ENCODE data around the gene UBE2L6. TPM values are rescaled to one million over a fixed set of nuclear protein-coding genes. Genes with fewer than 3 reads are reported as not detected.

The UBE2L6 gene
- total and polyA plus RNA-seq, 11 donors, result 10.2 to 175 (median 14.5) TPM

- Histone ChIP-seq H3K27ac (no peak overlapping the region), H3K4me1 (peaks cover 0 to 6% (median 0%) of the 10 kb centered on the region in 12 donors), H3K27me3 (no peaks in the 10 kb centered on the region), H3K9me3 (no peaks in the 10 kb centered on the region), H3K4me3 (no peak overlapping the region), H3K36me3 (peaks cover 0 to 25% (median 0%) of the 10 kb centered on the region in 9 donors)
- intact Hi-C loops (cut with DNase I), result no loop called here
- ATAC-seq (no peak), DNase-seq (no peak)
- 70 to 87% (median 78%) methylated on average over 1 of the region's 1 CpG for WGBS, 4 donors
- TF ChIP-seq POLR2A (IDR thresholded peaks at IDR 0.05) (no peak), CTCF (IDR thresholded peaks at IDR 0.05) (no peak)
Observed at GRCh38 chr11:57506522-57506921, 61.0 kb downstream of the UBE2L6 start.

GRCh38 chr11:57504511-57504910 is 63.0 kb downstream of the UBE2L6 start:
- Histone ChIP-seq H3K4me1 (peaks cover 0 to 23% (median 10%) of the 10 kb centered on the region in 12 donors), H3K9me3 (no peaks in the 10 kb centered on the region), H3K4me3 (no peak overlapping the region), H3K36me3 (peaks cover 0 to 25% (median 0%) of the 10 kb centered on the region in 9 donors), H3K27ac (no peak overlapping the region), H3K27me3 (no peaks in the 10 kb centered on the region)
- intact Hi-C loops (cut with DNase I), result no loop called here
- TF ChIP-seq CTCF (IDR thresholded peaks at IDR 0.05) (no peak), POLR2A (IDR thresholded peaks at IDR 0.05) (no peak)
- DNase-seq (no peak), ATAC-seq (no peak)
- 75 to 93% (median 89%) methylated on average over 4 of the region's 4 CpGs for WGBS, 4 donors

- no peak for TF ChIP-seq CTCF (IDR thresholded peaks at IDR 0.05)
- no peak for TF ChIP-seq POLR2A (IDR thresholded peaks at IDR 0.05)
- no peak overlapping the region for H3K27ac ChIP-seq
Observed at GRCh38 chr11:57502870-57503269, 64.6 kb downstream of the UBE2L6 start.

GRCh38 chr11:57502376-57502775 is 65.1 kb downstream of the UBE2L6 start:
- H3K36me3 ChIP-seq, result peaks cover 0 to 29% (median 0%) of the 10 kb centered on the region in 9 donors
- intact Hi-C loops (cut with DNase I), result no loop called here
- TF ChIP-seq CTCF (IDR thresholded peaks at IDR 0.05), result no peak
- no peak for TF ChIP-seq POLR2A (IDR thresholded peaks at IDR 0.05)
- WGBS, 4 donors, result 93 to 98% (median 96%) methylated on average over 3 of the region's 3 CpGs
- DNase-seq (no peak), ATAC-seq (no peak)
- peaks cover 5 to 35% (median 20%) of the 10 kb centered on the region in 12 donors for H3K4me1 ChIP-seq
- H3K9me3 ChIP-seq, result no peaks in the 10 kb centered on the region
- H3K27ac ChIP-seq, result peak overlapping the region in 8 of 12 donors; percentile 12 to 81 (median 26)
- H3K4me3 ChIP-seq, result no peak overlapping the region
- no peaks in the 10 kb centered on the region for H3K27me3 ChIP-seq

More at GRCh38 chr11:57502870-57503269, 64.6 kb downstream of the UBE2L6 start:
- DNase-seq (no peak), ATAC-seq (no peak)
- Histone ChIP-seq H3K36me3 (peaks cover 0 to 25% (median 0%) of the 10 kb centered on the region in 9 donors), H3K27me3 (no peaks in the 10 kb centered on the region), H3K4me1 (peaks cover 5 to 35% (median 20%) of the 10 kb centered on the region in 12 donors), H3K9me3 (no peaks in the 10 kb centered on the region), H3K4me3 (no peak overlapping the region)
- intact Hi-C loops (cut with DNase I), result no loop called here
